ENCODE measurements around the gene DSCAML1.

DSCAML1 gene

DNA sequence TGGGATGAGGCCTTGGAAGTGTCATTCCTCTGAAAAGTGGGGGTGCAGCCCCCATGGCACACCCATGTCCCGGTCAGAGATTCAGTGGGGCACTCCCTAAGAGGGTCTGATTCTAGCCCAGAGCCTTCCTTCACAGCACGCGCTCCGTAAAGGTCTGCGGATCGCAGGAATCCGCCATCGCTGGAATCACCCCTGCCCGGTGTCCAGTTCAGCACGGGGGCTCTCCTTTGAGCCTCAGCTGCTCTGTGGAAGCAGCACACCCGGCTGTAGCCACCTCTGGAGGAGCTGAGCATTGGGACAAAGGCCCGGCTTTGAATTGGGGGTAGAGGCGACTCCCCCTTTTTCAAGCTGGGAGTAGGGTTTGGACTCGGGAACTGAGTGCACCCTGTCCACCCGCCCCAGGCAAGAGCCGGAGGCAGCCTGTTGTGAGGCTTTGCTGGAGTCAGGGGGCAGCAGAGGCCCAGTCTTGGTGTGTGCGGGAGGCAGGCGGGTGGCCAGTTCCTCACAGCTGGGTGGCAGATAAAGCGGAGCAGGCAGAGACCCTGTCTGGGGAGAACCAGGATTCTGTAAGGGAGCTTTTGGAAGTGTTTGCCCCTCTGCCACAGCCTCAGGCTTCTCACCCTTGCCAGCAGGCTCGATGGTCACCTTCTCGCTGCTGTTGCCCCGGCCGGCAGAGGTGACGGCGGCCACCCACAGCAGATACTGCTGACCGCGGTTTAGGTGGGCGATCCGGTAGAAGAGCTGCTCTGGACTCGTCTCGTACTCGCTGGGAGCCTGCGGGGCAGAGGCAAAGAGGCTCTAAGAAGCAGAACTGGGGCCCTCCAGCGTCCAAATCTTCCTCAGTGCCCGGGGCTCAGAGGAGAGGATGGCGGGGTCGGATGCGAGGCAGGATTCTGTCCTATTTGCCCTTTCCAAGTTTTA is 353.5 kb downstream of the DSCAML1 start:
- ATAC-seq = peak; percentile 94

GRCh38 chr11:117442869-117443239 is 354.2 kb downstream of the DSCAML1 start:
- ATAC-seq = no peak
- TF ChIP-seq TOX (CRISPR knock-in tag; IDR thresholded peaks at IDR 0.05; ENCODE audit: borderline replicate concordance) = no peak
- no peak for TF ChIP-seq CSRNP3 (CRISPR knock-in tag; IDR thresholded peaks at IDR 0.05)
- no peak for TF ChIP-seq POU6F1 (CRISPR knock-in tag; IDR thresholded peaks at IDR 0.05; ENCODE audit: borderline replicate concordance, low read depth)
- no peak for TF ChIP-seq ZNF565 (CRISPR knock-in tag; conservative IDR thresholded peaks at IDR 0.05; ENCODE audit: low read depth)
- TF ChIP-seq TCF4 (CRISPR knock-in tag; IDR thresholded peaks at IDR 0.05; ENCODE audit: borderline replicate concordance) = no peak
- no peak for TF ChIP-seq CSDC2 (CRISPR knock-in tag; IDR thresholded peaks at IDR 0.05)
- TF ChIP-seq BACH2 (CRISPR knock-in tag; IDR thresholded peaks at IDR 0.05; ENCODE audit: borderline replicate concordance) = no peak
- TF ChIP-seq ZFP30 (CRISPR knock-in tag; IDR thresholded peaks at IDR 0.05) = no peak
- TF ChIP-seq PPARA (CRISPR knock-in tag; IDR thresholded peaks at IDR 0.05; ENCODE audit: borderline replicate concordance) = no peak
- TF ChIP-seq OSR1 (CRISPR knock-in tag; IDR thresholded peaks at IDR 0.05) = no peak
- TF ChIP-seq ISL1 (CRISPR knock-in tag; IDR thresholded peaks at IDR 0.05) = no peak
- TF ChIP-seq ZNF70 (CRISPR knock-in tag; IDR thresholded peaks at IDR 0.05) = no peak
- no peak for TF ChIP-seq ZC3H10 (CRISPR knock-in tag; IDR thresholded peaks at IDR 0.05)
- TF ChIP-seq ZFP3 (CRISPR knock-in tag; IDR thresholded peaks at IDR 0.05) = no peak
- no peak for TF ChIP-seq ARNTL (CRISPR knock-in tag; IDR thresholded peaks at IDR 0.05; ENCODE audit: borderline replicate concordance, low read depth)
- TF ChIP-seq, protein P1, sequence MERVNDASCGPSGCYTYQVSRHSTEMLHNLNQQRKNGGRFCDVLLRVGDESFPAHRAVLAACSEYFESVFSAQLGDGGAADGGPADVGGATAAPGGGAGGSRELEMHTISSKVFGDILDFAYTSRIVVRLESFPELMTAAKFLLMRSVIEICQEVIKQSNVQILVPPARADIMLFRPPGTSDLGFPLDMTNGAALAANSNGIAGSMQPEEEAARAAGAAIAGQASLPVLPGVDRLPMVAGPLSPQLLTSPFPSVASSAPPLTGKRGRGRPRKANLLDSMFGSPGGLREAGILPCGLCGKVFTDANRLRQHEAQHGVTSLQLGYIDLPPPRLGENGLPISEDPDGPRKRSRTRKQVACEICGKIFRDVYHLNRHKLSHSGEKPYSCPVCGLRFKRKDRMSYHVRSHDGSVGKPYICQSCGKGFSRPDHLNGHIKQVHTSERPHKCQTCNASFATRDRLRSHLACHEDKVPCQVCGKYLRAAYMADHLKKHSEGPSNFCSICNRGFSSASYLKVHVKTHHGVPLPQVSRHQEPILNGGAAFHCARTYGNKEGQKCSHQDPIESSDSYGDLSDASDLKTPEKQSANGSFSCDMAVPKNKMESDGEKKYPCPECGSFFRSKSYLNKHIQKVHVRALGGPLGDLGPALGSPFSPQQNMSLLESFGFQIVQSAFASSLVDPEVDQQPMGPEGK (CRISPR knock-in tag; IDR thresholded peaks at IDR 0.05; ENCODE audit: borderline replicate concordance) = no peak

More for the DNA sequence above, 353.5 kb downstream of the DSCAML1 start:
- TF ChIP-seq ZC3H10 (CRISPR knock-in tag; IDR thresholded peaks at IDR 0.05) (no peak), ZNF565 (CRISPR knock-in tag; conservative IDR thresholded peaks at IDR 0.05; ENCODE audit: low read depth) (no peak), ARNTL (CRISPR knock-in tag; IDR thresholded peaks at IDR 0.05; ENCODE audit: borderline replicate concordance, low read depth) (no peak), CREB5 (CRISPR knock-in tag; IDR thresholded peaks at IDR 0.05; ENCODE audit: low read depth) (no peak), CSRNP3 (CRISPR knock-in tag; IDR thresholded peaks at IDR 0.05) (no peak), PPARA (CRISPR knock-in tag; IDR thresholded peaks at IDR 0.05; ENCODE audit: borderline replicate concordance) (no peak), ZFP3 (CRISPR knock-in tag; IDR thresholded peaks at IDR 0.05) (no peak), ISL1 (CRISPR knock-in tag; IDR thresholded peaks at IDR 0.05) (no peak), TCF4 (CRISPR knock-in tag; IDR thresholded peaks at IDR 0.05; ENCODE audit: borderline replicate concordance) (no peak), TOX (CRISPR knock-in tag; IDR thresholded peaks at IDR 0.05; ENCODE audit: borderline replicate concordance) (no peak), GLIS3 (CRISPR knock-in tag; IDR thresholded peaks at IDR 0.05) (no peak), ZFP30 (CRISPR knock-in tag; IDR thresholded peaks at IDR 0.05) (no peak), BACH2 (CRISPR knock-in tag; IDR thresholded peaks at IDR 0.05; ENCODE audit: borderline replicate concordance) (no peak), CSDC2 (CRISPR knock-in tag; IDR thresholded peaks at IDR 0.05) (no peak), TSHZ2 (CRISPR knock-in tag; IDR thresholded peaks at IDR 0.05) (no peak)

All from SK-N-SH treated with all-trans-retinoic acid at 6 μM for 48 hours (cell line).